ENCODE data around the gene OGDH.
"Not testable (repeated sequence)": the region's sequence is repeated elsewhere in the genome, so short reads cannot be mapped to it uniquely, and the experiment has no call there.

The OGDH gene

DNA sequence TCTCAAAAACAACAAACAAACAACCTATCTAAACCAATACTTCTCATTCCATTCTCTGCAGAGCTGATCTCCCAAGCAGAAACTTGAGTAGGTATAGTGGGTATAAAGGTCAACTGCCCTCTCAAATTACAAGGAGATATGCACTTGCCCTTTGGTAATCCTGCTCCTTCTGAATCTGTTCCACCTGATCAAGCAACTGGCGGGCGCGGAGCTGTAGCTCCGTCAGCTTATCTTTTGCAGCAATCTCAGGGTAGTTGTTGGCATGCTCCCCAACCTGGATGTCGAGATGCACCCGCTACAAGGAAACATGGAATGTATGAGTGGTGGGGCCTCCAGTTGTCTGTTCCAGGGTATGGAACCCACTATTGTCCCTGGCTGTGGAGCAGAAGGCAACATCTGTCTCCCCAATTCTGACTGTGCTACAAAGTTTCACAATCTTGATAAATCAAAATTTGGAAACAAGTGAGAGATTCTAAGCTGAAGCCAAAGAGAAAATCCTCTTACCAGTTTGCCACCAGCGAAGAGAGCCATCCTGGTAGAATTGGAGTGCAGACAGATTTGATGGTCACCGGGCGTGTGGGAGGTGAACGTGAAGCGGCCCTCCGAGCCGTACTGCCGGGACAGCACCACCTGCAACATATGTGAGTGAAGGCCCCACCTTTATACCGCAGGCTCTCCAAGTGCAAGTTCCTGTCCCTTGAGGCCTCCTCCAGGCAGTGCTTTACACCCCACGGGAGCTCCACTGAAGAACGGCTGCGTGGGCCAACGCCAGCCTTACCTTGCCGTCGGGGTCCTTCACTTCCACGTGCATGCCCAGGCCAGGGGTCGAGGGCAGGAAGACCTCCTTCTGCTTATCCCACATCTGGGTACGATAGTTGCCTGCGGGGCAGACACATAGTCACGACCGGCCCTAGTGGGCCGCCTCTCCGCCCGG, 25.2 kb upstream of the OGDH start:
- DNase-seq = peak; percentile 16

GRCh38 chr7:44581879-44582603, 24.4 kb upstream of the OGDH start, which contains the start of gene TMED4:
TSS of gene TMED4 (minus strand) at chr7:44582231. CDS start at chr7:44582206, 25 bp downstream.
- peak; percentile 99 for DNase-seq

GRCh38 chr7:44583146-44583865, 23.1 kb upstream of the OGDH start:
- no peak for DNase-seq

DNA sequence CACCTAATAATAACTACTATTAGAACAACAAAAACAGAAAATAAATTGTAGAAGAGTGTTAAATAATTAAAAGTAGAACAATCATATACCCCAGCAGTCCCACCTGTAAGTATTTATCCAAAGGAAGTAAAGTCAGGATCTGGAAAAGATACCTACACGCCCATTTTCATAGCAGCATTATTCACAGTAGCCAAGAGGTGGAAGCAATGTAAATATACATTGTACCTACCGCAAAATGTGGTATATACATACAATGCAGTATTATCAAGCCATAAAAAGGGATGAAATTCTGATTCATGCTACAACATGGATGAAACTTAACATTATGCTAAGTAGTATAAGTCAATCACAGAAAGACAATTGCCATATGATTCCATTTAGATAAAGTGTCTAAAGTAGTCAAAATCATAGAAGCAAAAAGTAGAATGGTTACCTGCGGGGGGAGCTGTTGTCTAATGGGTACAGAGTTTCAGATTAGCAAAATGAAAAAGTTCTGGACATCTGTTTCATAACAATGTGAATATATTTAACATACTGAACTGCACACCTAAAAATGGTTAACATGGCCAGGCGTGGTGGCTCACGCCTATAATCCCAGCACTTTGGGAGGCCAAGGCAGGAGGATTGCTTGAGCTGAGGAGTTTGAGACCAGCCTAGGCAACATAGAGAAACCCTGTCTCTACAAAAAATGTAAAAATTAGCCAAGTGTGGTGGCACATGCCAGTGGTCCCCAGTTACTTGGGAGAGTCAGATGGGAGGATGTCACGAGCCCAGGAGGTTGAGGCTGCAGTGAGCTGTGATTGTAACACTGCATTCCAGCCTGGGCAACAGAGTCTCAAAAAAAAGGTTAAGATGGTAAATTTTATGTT, 18.4 kb upstream of the OGDH start:
- DNase-seq = peak; percentile 73

GRCh38 chr7:44590910-44591309, 15.5 kb upstream of the OGDH start:
- no peak for DNase-seq

DNA sequence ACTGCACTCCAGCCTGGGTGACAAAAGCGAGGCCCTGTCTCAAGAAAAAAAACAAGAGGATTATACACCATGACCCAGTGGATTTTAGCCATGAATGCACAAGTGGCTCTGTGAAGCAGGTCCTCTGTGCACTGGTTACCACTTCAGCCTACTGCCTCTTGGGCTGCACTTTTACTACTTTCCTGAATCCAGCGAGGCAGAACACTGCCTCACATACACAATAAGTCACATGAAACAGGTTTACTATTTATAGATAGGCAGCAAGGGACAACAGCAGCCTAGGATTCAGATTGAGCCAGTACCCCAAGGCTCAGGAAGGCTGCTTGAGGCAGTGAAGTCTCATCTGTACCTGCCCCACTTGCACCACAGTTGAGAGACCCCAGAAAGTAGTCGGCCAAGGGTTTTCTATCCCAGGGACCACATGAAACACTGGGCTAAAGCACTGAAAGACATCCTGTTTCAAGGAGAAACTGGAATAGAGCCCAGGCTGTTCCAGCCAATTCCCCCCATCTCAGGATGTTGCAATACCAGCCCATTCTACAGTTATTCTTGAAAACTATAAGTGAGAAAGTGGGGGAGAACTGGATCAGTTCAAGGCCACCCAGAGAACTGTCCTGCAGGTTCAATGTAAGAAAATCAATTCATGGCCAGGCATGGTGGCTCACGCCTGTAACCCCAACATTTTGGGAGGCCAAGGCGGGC, 10.3 kb upstream of the OGDH start:
- DNase-seq = no peak

DNA sequence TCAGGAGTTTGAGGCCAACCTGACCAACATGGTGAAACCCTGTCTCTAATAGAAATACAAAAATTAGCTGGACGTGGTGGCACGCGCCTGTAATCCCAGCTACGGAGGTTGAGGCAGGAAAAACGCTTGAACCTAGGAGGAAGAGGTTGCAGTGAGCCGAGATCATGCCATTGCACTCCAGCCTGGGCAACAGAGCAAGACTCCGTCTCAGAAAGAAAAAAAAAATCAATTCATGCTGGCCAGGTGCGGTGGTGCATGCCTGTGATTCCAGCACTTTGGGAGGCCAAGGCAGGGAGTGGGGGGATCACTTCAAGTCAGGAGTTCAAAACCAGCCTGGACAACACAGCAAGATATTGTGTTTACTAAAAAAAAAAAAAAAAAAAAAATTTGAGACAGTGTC, 9.2 kb upstream of the OGDH start:
- not testable (repeated sequence) for DNase-seq

GRCh38 chr7:44599222-44599621, 7.2 kb upstream of the OGDH start:
- no peak for DNase-seq

DNA sequence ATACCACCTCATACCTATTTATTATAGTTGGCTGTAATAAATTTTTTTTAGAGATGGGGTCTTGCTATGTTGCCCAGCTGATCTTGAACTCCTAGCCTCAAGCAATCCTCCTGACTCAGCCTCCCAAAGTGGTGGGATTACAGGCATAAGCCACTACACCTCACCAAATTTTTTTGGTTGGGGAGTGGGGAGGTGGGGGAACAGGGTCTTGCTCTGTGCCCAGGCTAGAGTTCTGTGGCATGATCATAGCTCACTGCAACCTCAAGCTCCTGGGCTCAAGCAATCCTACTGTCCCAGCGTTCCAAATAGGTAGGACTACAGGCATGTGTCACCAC, 3.9 kb upstream of the OGDH start:
- DNase-seq = no peak

DNA sequence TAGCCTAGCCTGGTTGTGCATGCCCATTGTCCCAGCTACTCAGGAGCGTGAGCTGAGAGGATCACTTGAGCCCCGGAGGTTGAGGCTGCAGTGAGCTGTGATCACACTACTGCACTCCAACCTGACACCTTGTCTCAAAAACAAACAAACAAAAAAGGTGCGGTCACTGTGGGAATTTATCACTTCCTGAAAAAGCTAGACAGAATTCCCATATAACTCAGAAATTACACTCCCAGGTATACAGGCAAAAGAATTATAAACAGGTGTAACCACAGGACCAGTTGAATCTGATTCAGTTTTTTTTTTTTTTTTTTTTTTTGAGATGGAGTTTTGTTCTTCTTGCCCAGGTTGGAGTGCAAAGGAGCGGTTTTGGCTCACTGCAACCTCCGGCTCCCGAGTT, 3.2 kb upstream of the OGDH start:
- DNase-seq = no peak

DNA sequence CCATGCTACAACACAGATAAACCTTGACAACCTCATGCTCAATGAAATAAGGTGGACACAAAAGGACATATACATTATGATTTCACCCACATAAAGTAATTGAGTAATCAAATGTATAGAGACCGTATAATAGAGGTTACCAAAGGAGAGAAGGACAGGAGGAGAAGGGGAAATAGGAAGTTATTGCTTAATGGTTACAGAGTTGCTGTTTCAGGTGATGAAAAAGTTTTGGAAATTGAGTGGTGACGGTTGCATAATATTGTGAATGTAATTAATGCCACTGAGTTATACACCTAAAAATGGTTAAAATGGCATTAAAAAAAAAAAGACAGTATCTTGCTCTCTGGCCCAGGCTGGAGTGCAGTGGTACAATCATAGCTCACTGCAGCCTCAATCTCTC, 1.5 kb upstream of the OGDH start:
- DNase-seq = no peak

GRCh38 chr7:44607141-44608068, 978 bp downstream of the OGDH start:
- DNase-seq = no peak

DNA sequence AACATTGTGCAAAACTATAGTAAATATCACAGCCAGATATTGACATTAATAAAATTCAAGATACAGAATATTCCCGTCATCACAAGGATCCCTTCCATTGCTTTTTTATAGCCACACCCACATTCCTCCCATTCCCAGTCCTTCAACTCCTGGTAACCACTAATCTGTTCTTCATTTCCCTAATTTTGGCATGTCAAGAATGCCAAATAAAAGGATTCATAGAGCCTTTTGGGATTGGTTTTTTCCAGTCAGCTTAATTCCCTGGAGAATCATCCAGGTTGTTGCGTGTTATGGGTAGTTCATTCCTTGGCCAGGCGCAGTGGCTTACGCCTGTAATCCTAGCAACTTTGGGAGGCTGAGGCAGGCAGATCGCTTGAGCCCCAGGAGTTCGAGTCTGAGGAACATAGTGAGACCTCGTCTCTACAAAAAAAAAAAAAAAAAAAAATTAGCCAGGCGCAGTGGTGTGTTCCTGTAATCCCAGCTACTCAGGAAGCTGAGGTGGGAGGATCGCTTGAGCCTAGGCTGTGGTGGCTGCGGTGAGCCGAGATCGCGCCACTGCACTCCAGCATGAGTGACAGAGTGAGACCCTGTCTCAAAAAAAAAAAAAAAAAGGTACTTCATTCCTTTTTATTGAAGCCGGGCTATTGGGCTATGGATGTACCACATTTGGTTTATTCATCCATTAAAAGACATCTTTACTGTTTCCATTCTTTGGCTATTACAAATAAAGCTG, 2.7 kb downstream of the OGDH start:
- no peak for DNase-seq

DNA sequence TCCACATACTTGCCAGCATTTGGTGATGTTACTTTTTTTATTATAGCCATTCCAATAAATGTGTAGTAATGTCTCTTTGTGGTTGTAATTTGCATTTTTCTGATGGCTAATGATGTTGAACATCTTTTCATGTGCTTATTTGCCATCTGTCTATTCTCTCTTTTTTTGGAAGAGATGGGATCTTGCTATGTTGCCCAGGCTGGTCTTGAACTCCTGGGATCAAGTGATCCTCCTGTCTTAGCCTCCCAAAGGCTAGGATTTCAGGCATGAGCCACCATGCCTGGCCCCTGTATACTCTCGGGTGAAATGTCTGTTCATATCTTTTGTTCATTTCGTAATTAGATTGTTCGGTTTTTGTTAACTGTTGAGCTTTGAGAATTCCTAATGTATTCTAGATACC, 3.4 kb downstream of the OGDH start:
- DNase-seq = no peak

- peak; percentile 88 for DNase-seq
Measured at GRCh38 chr7:44615149-44615611, 8.8 kb downstream of the OGDH start.

DNA sequence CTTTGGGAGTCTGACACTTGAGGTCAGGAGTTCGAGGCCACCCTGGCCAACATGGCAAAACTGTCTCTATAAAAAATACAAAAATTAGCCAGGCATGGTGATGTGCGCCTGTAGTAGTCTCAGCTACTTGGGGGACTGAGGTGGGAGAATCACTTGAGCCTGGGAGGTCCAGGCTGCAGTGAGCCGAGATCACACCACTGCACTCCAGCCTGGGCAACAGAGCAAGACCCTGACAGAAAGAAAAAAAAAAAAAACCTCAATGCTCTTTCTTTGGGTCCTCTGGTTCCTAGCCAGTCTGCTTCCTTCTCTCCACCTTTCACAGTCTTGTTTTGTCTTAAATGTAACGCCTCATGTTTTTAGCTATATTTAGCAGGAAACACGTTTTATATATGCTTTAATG, 9.4 kb downstream of the OGDH start:
- DNase-seq = no peak

DNA sequence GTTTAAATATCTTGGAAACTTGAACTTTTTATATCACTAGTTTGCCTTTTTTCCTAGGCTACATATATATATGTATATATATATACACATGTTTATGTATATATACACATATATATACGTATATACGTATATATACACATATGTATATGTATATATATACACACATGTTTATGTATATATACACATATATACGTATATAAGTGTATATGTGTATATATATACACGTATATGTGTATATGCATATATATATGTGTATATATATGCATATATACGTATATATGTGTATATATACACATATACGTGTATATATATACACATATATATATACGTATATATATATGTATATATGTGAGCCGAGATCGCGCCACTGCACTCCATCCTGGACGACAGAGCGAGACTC, 10.1 kb downstream of the OGDH start:
- DNase-seq = no peak

GRCh38 chr7:44617225-44617890, 10.9 kb downstream of the OGDH start:
- DNase-seq = peak; percentile 86

DNA sequence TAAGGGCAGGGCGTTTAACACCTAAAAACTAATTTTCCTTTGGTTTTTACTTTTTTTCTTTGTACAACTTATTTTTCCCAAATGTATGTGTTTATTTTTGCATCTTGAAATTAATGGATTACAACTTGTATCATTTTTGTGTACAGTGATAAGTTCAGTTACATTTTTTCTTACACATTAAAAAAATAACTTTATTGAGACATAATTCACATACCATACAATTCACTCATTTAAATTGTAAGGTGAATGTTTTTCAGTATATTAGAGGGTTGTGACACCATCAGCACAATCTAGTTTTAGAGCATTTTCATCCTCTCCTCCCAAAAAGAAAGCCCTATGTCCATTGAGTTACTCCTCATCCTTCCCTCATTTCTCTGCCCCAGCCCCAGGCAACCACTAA, 11.6 kb downstream of the OGDH start:
- DNase-seq = no peak
